IMR-90 (cell line): Measurements from ENCODE around the gene CACNG5. TPM values are rescaled to one million over a fixed set of nuclear protein-coding genes. Genes with fewer than 3 reads are reported as not detected.

ENCODE experiments used
- ATAC-seq: fragments of 200-7000 bp; cut with Tn5 transposase; 2 replicates; pipeline ENCODE4 v1.9.1; 2020; ENCODE audit warnings: low read depth, mild to moderate bottlenecking, moderate library complexity
- BruUV-seq: library from RNA; stranded (reverse); fragments of 400-500 nt; replicated peaks from 2 replicates; lab custom pipeline; 2021; lab: Mats Ljungman, UMichigan
- CTCF ChIA-PET: fragments of 300-600 bp; formaldehyde crosslinking; extraction: SDS; loops from one replicate; lab custom pipeline; 2021; ENCODE audit warnings: antibody characterized with exemption; lab: Yijun Ruan, JAX
- POLR2A ChIA-PET: fragments of 300-600 bp; sonication (Branson Sonifier 250); formaldehyde crosslinking; loops from one replicate; lab custom pipeline; 2022; ENCODE audit warnings: antibody characterized with exemption; ENCODE audit not compliant: unreplicated experiment; lab: Charles Lee
- DNase-seq: peaks from one replicate; pipeline ENCODE4 v3.0.0; 2013
- H2AFZ ChIP-seq: replicated peaks from 2 replicates; pipeline ENCODE3; 2013; ENCODE audit warnings: low read length, mild to moderate bottlenecking; ENCODE audit not compliant: poor library complexity
- H2AK5ac ChIP-seq: 2 replicates; pipeline ENCODE4 v1.6.1; 2013; ENCODE audit warnings: low read depth, low read length, inconsistent platforms
- H2AK9ac ChIP-seq: replicated peaks from 2 replicates; pipeline ENCODE3; 2013; ENCODE audit warnings: mild to moderate bottlenecking, low read depth, low read length, moderate library complexity; ENCODE audit not compliant: poor library complexity
- H2BK120ac ChIP-seq: 2 replicates; pipeline ENCODE4 v1.6.1; 2013; ENCODE audit warnings: low read depth, low read length, inconsistent platforms
- H2BK15ac ChIP-seq: 3 replicates; pipeline ENCODE4 v1.6.1; 2013; ENCODE audit warnings: low read depth, low read length, inconsistent platforms
- H2BK20ac ChIP-seq: 2 replicates; pipeline ENCODE4 v1.6.1; 2013; ENCODE audit warnings: low read depth, mild to moderate bottlenecking, inconsistent platforms, low read length, moderate library complexity
- H2BK5ac ChIP-seq: 2 replicates; pipeline ENCODE4 v1.6.1; 2013; ENCODE audit warnings: mild to moderate bottlenecking, low read depth, low read length, inconsistent platforms; ENCODE audit not compliant: poor library complexity, severe bottlenecking
- H3K14ac ChIP-seq: replicated peaks from 2 replicates; pipeline ENCODE4 v1.6.1; 2013; ENCODE audit warnings: low read depth, low read length, inconsistent platforms
- H3K18ac ChIP-seq: 2 replicates; pipeline ENCODE4 v1.6.1; 2013; ENCODE audit warnings: low read depth, low read length, control low read depth
- H3K23ac ChIP-seq: 2 replicates; pipeline ENCODE4 v1.6.1; 2013; ENCODE audit warnings: low read depth, low read length, inconsistent platforms
- H3K27ac ChIP-seq: 2 replicates; pipeline ENCODE4 v1.5.1; 2013; ENCODE audit warnings: mild to moderate bottlenecking, control low read depth, low read length; ENCODE audit not compliant: insufficient read depth
- H3K27me3 ChIP-seq: 2 replicates; pipeline ENCODE4 v1.6.1; 2013; ENCODE audit warnings: low read length; ENCODE audit not compliant: control insufficient read depth, insufficient read depth
- H3K36me3 ChIP-seq: 2 replicates; pipeline ENCODE4 v1.6.1; 2013; ENCODE audit warnings: low read length, mixed read lengths; ENCODE audit not compliant: control insufficient read depth, insufficient read depth
- H3K4ac ChIP-seq: 2 replicates; pipeline ENCODE4 v1.6.1; 2013; ENCODE audit warnings: low read depth, low read length, inconsistent platforms
- H3K4me1 ChIP-seq: 2 replicates; pipeline ENCODE4 v1.6.1; 2013; ENCODE audit warnings: low read length, mixed read lengths; ENCODE audit not compliant: control insufficient read depth, insufficient read depth
- H3K4me2 ChIP-seq: 2 replicates; pipeline ENCODE4 v1.6.1; 2013; ENCODE audit warnings: low read depth, mild to moderate bottlenecking, control low read depth, low read length, moderate library complexity
- H3K4me3 ChIP-seq: 2 replicates; pipeline ENCODE4 v1.5.1; 2013; ENCODE audit warnings: low read depth, mild to moderate bottlenecking, control low read depth, low read length, moderate library complexity; ENCODE audit not compliant: insufficient read depth
- H3K56ac ChIP-seq: 2 replicates; pipeline ENCODE4 v1.6.1; 2013; ENCODE audit warnings: low read length, inconsistent platforms; ENCODE audit not compliant: insufficient read depth; ENCODE audit errors: extremely low read depth
- H3K79me1 ChIP-seq, 2 experiments: 2 replicates each; pipeline ENCODE4 v1.6.1; 2013; ENCODE audit warnings: low read length in 2 of 2, inconsistent platforms in 1 of 2, low read depth in 1 of 2
- H3K9ac ChIP-seq: 2 replicates; pipeline ENCODE4 v1.6.1; 2013; ENCODE audit warnings: low read depth, low read length, control low read depth
- H3K9me1 ChIP-seq: 2 replicates; pipeline ENCODE4 v1.6.1; 2013; ENCODE audit warnings: low read length, inconsistent platforms; ENCODE audit not compliant: insufficient read depth
- H3K9me3 ChIP-seq: 2 replicates; pipeline ENCODE4 v1.6.1; 2013; ENCODE audit warnings: low read length; ENCODE audit not compliant: control insufficient read depth, insufficient read depth
- H4K20me1 ChIP-seq: 2 replicates; pipeline ENCODE4 v1.6.1; 2013; ENCODE audit warnings: low read length, inconsistent platforms; ENCODE audit not compliant: insufficient read depth
- H4K5ac ChIP-seq: 2 replicates; pipeline ENCODE4 v1.6.1; 2013; ENCODE audit warnings: mild to moderate bottlenecking, low read depth, low read length, control low read depth
- H4K8ac ChIP-seq, 2 experiments: 2 replicates each; pipeline ENCODE4 v1.6.1; 2013; ENCODE audit warnings: low read depth in 2 of 2, low read length in 2 of 2, control low read depth in 1 of 2, inconsistent platforms in 1 of 2
- H4K91ac ChIP-seq: 2 replicates; pipeline ENCODE4 v1.6.1; 2013; ENCODE audit warnings: low read depth, low read length, inconsistent platforms; ENCODE audit not compliant: insufficient read depth
- BHLHE40 ChIP-seq: fragments of 150-350 bp; IDR thresholded peaks from 2 replicates; pipeline ENCODE4 v1.6.1; 2016; ENCODE audit warnings: mild to moderate bottlenecking, low read depth, low read length
- CHD1 ChIP-seq: IDR thresholded peaks from 2 replicates; pipeline ENCODE4 v1.6.1; 2012; ENCODE audit warnings: low read depth, low read length, improper control_type of control experiment
- POLR2A ChIP-seq: IDR thresholded peaks from 2 replicates; pipeline ENCODE4 v1.6.1; 2012; ENCODE audit warnings: mild to moderate bottlenecking, low read depth, low read length
- RAD21 ChIP-seq: IDR thresholded peaks from 2 replicates; pipeline ENCODE4 v1.6.1; 2012; ENCODE audit warnings: low read length, improper control_type of control experiment
- RFX5 ChIP-seq: IDR thresholded peaks from 2 replicates; pipeline ENCODE4 v1.8.0; 2012; ENCODE audit warnings: low read depth, mild to moderate bottlenecking, low read length, moderate library complexity
- SMC3 ChIP-seq: fragments of 150-350 bp; IDR thresholded peaks from 2 replicates; pipeline ENCODE4 v1.6.1; 2016; ENCODE audit warnings: low read depth, mild to moderate bottlenecking, antibody characterized with exemption, low read length, moderate library complexity
- WGBS, 2 experiments: methylation state at CpG; one replicate each; pipeline versions ENCODE4 v1.1.5 to v1.1.7; 2013; ENCODE audit warnings: missing lambda C conversion rate in 2 of 2; ENCODE audit not compliant: insufficient read length in 1 of 2; ENCODE audit errors: extremely low coverage in 2 of 2; 5-methylcytosine and 5-hydroxymethylcytosine counted together
- dilution Hi-C: fragments of 300-500 bp; cut with HindIII; formaldehyde crosslinking; loops from one replicate; pipeline ENCODE4 v1.14.3; 2018; ENCODE audit warnings: low sequenced_read_pairs; ENCODE audit not compliant: unreplicated experiment
- in situ Hi-C: fragments of 300-500 bp; cut with MboI; formaldehyde crosslinking; loops from 3 replicates; pipeline ENCODE4 v1.14.3; 2019; ENCODE audit warnings: low sequenced_read_pairs, inconsistent platforms, mixed read lengths
- intact Hi-C: fragments of 100-400 bp; cut with micrococcal nuclease; formaldehyde crosslinking; loops from 2 replicates; pipeline ENCODE4 v1.10.0; 2022
- polyA plus RNA-seq, 3 experiments: library from polyadenylated mRNA; depleted of rRNA; stranded (reverse); fragments of >200 nt; gene quantifications; 2 replicates each; pipeline ENCODE4 v1.2.3, GENCODE V29; 2012; ENCODE audit warnings: low replicate concordance in 1 of 3
- total RNA-seq: library from RNA; depleted of rRNA; stranded (reverse); fragments of >200 nt; gene quantifications from 2 replicates; pipeline ENCODE4 v1.2.3, GENCODE V29; 2012
- TF ChIP-seq, protein P1 (sequence below): conservative IDR thresholded peaks from 2 replicates; pipeline ENCODE4 v1.5.1; 2012; ENCODE audit warnings: mild to moderate bottlenecking, low read depth, low read length, improper control_type of control experiment

The CACNG5 gene
- total and polyA plus RNA-seq, 2 of the 4 experiments (the other 2 are of a cell fraction): not detected

DNA sequence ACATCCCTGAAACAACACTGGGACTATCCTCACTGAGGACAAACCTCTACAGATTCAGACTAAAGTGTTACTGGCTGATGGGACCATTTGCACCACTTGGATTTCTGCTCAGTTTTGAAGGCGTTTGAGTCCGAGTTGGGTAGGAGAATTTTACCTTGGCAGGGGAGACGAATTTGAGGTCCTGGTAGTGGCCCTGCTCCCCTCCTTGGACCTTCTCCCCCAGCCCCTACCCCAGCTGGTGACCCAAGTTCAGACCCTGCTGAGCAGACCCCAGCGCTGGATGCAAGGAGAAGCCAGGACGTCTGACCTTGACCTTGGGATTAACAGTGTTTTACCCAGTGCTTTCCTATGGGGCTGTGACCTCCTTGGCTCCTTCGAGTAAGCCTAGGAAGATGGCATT, 13.6 kb downstream of the CACNG5 start:
- no peaks in the 10 kb centered on the region for H3K9me1 ChIP-seq
- ChIA-PET CTCF (no interaction called here), POLR2A (no interaction called here)
- no peak for DNase-seq
- H3K27me3 ChIP-seq: peaks cover 8% of the 10 kb centered on the region
- no peak overlapping the region for H3K56ac ChIP-seq
- in situ Hi-C loops: no loop called here
- H4K5ac ChIP-seq: no peak overlapping the region
- H3K23ac ChIP-seq: no peak overlapping the region
- 100% methylated on average over 2 of the region's 6 CpGs; no CpG with 5 or more reads in 1 of the 2 experiments for WGBS, 2 experiments
- H2BK15ac ChIP-seq: no peak overlapping the region
- intact Hi-C loops: loop anchor here (10.0 kb wide), 1 partner anchor 1094 kb away; no protein-coding TSS in a partner anchor
- no peaks in the 10 kb centered on the region; the same call in 1 of the 2 replicates for H4K20me1 ChIP-seq
- H2AK5ac ChIP-seq: no peak overlapping the region
- no peaks in the 10 kb centered on the region for H3K9me3 ChIP-seq
- no peak overlapping the region for H3K14ac ChIP-seq
- H4K8ac ChIP-seq: no peak overlapping the region
- H3K4ac ChIP-seq: no peak overlapping the region
- no peak overlapping the region for H3K4me3 ChIP-seq
- H3K36me3 ChIP-seq: no peaks in the 10 kb centered on the region
- dilution Hi-C loops: no loop called here
- H2BK5ac ChIP-seq: no peak overlapping the region
- ATAC-seq: no peak
- no peak overlapping the region for H4K91ac ChIP-seq
- no peaks in the 10 kb centered on the region for H3K79me1 ChIP-seq
- no TSS peak for BruUV-seq
- no peak overlapping the region for H2BK20ac ChIP-seq
- H3K9ac ChIP-seq: no peak overlapping the region
- H2BK120ac ChIP-seq: no peak overlapping the region
- no peak overlapping the region for H3K4me2 ChIP-seq
- no peak overlapping the region for H2AK9ac ChIP-seq
- no peaks in the 10 kb centered on the region for H3K4me1 ChIP-seq
- H3K27ac ChIP-seq: no peak overlapping the region
- TF ChIP-seq SMC3 (no peak), CHD1 (no peak), RFX5 (no peak), POLR2A (no peak), RAD21 (no peak), BHLHE40 (no peak)
- TF ChIP-seq, protein P1, sequence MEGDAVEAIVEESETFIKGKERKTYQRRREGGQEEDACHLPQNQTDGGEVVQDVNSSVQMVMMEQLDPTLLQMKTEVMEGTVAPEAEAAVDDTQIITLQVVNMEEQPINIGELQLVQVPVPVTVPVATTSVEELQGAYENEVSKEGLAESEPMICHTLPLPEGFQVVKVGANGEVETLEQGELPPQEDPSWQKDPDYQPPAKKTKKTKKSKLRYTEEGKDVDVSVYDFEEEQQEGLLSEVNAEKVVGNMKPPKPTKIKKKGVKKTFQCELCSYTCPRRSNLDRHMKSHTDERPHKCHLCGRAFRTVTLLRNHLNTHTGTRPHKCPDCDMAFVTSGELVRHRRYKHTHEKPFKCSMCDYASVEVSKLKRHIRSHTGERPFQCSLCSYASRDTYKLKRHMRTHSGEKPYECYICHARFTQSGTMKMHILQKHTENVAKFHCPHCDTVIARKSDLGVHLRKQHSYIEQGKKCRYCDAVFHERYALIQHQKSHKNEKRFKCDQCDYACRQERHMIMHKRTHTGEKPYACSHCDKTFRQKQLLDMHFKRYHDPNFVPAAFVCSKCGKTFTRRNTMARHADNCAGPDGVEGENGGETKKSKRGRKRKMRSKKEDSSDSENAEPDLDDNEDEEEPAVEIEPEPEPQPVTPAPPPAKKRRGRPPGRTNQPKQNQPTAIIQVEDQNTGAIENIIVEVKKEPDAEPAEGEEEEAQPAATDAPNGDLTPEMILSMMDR: no peak
- no peak overlapping the region for H2AFZ ChIP-seq
- no peak overlapping the region for H3K18ac ChIP-seq
